Panc1 (cell line): Measurements from ENCODE around the gene NTRK2. TPM values are rescaled to one million over a fixed set of nuclear protein-coding genes. Genes with fewer than 3 reads are reported as not detected.

Experiments
- ATAC-seq: fragments of 200-7000 bp; cut with Tn5 transposase; 2 replicates; pipeline ENCODE4 v1.9.1; 2020; ENCODE audit warnings: mild to moderate bottlenecking, moderate library complexity
- BruUV-seq: library from RNA; stranded (reverse); fragments of 400-500 nt; replicated peaks from 2 replicates; lab custom pipeline; 2021; lab: Mats Ljungman, UMichigan
- CTCF ChIA-PET: fragments of 300-600 bp; sonication (Branson Sonifier 250); formaldehyde crosslinking; loops from one replicate; lab custom pipeline; 2022; ENCODE audit warnings: antibody characterized with exemption; lab: Charles Lee
- POLR2A ChIA-PET: fragments of 300-600 bp; sonication (Branson Sonifier 250); formaldehyde crosslinking; loops from one replicate; lab custom pipeline; 2022; ENCODE audit warnings: antibody characterized with exemption; lab: Charles Lee
- DNase-seq: peaks from one replicate; pipeline ENCODE4 v3.0.0-alpha.2; 2010; ENCODE audit warnings: low read depth, low spot score
- H3K27ac ChIP-seq: 2 replicates; pipeline ENCODE4 v1.5.1; 2011; ENCODE audit warnings: mild to moderate bottlenecking, low read length, inconsistent platforms
- H3K27me3 ChIP-seq: fragments of 200-500 bp; sonication (Bioruptor generic); 2 replicates; pipeline ENCODE4 v1.6.0; 2014; ENCODE audit warnings: low read length, inconsistent platforms; ENCODE audit not compliant: control insufficient read depth, insufficient read depth
- H3K36me3 ChIP-seq: fragments of 200-500 bp; sonication (Bioruptor generic); 2 replicates; pipeline ENCODE4 v1.5.1; 2014; ENCODE audit warnings: inconsistent platforms, mild to moderate bottlenecking, low read length, moderate library complexity; ENCODE audit not compliant: control insufficient read depth, insufficient read depth
- H3K4me1 ChIP-seq: 2 replicates; pipeline ENCODE4 v1.5.1; 2011; ENCODE audit warnings: inconsistent platforms, mild to moderate bottlenecking, low read length, moderate library complexity; ENCODE audit not compliant: control insufficient read depth, insufficient read depth
- H3K4me3 ChIP-seq, 2 experiments: 2 replicates each; pipeline ENCODE4 v1.5.1; 2011 to 2012; ENCODE audit warnings: low read depth in 2 of 2, low read length in 2 of 2, mild to moderate bottlenecking in 2 of 2, inconsistent platforms in 1 of 2, moderate library complexity in 1 of 2
- H3K9me3 ChIP-seq: fragments of 200-500 bp; sonication (Bioruptor generic); 2 replicates; pipeline ENCODE4 v1.5.1; 2014; ENCODE audit warnings: low read depth, mild to moderate bottlenecking, inconsistent platforms, low read length, moderate library complexity; ENCODE audit not compliant: control insufficient read depth, insufficient read depth
- POLR2AphosphoS5 ChIP-seq: IDR thresholded peaks from 2 replicates; pipeline ENCODE4 v1.6.1; 2012; ENCODE audit warnings: mild to moderate bottlenecking, low read depth, low read length, moderate library complexity
- SIN3A ChIP-seq: IDR thresholded peaks from 2 replicates; pipeline ENCODE4 v1.6.1; 2012; ENCODE audit warnings: low read depth, mild to moderate bottlenecking, low read length, moderate library complexity, borderline replicate concordance; ENCODE audit not compliant: insufficient read depth
- TCF7L2 ChIP-seq: IDR thresholded peaks from 2 replicates; pipeline ENCODE4 v1.6.1; 2011; ENCODE audit warnings: mild to moderate bottlenecking, low read depth, low read length, inconsistent platforms
- in situ Hi-C: cut with HindIII; loops from 2 replicates; pipeline ENCODE4 v1.10.0; 2016; ENCODE audit warnings: low sequenced_read_pairs, low pct_unique_long_range_greater_than_20kb
- intact Hi-C: fragments of 100-400 bp; cut with micrococcal nuclease; formaldehyde crosslinking; loops from one replicate; pipeline ENCODE4 v1.10.0; 2022; ENCODE audit not compliant: unreplicated experiment
- total RNA-seq: library from RNA; stranded (reverse); gene quantifications from one replicate; pipeline ENCODE4 v1.2.1, GENCODE V29; 2021; ENCODE audit not compliant: unreplicated experiment
- TF ChIP-seq, protein P1 (sequence below): fragments of 450-650 bp; IDR thresholded peaks from 2 replicates; pipeline ENCODE4 v1.5.1; 2017; ENCODE audit warnings: mild to moderate bottlenecking
- TF ChIP-seq, protein P2 (sequence below), 2 experiments: IDR thresholded peaks; 2 replicates each; pipeline ENCODE4 v1.6.1; 2011 to 2012; ENCODE audit warnings: low read depth in 2 of 2, control low read depth in 1 of 2, low read length in 1 of 2, mild to moderate bottlenecking in 1 of 2, moderate library complexity in 1 of 2; ENCODE audit not compliant: insufficient read depth in 1 of 2

Gene NTRK2
- total RNA-seq, 1 experiment from 2014 or later, result 0.23 TPM

DNA sequence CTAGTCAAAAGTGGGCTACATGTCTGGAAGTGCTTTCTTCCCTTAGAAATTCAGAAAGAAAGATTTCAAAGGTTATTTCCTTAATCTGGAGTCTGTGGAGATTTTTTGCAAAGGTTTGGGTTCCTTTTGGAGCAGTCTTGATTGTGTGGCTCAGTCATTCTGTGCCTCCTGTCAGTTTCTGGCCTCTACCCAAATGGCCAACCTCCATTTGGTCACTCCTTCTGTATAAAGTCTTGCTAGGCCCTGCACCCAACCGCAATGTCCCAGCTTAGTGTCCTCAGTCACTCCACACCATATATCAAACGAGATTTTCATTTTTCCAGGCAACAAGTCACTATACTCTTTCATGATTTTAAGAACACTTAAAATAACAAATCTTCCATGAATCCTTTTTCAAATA, 199.6 kb downstream of the NTRK2 start:
- Histone ChIP-seq H3K4me1 (no peaks in the 10 kb centered on the region), H3K27ac (no peak overlapping the region), H3K36me3 (no peaks in the 10 kb centered on the region), H3K4me3 (no peak overlapping the region), H3K27me3 (no peaks in the 10 kb centered on the region), H3K9me3 (no peaks in the 10 kb centered on the region)
- no peak for DNase-seq
- ATAC-seq, result no peak
- POLR2A ChIA-PET, result no interaction called here
- intact Hi-C loops (no loop called here), in situ Hi-C loops (no loop called here)
- BruUV-seq, result no TSS peak
- TF ChIP-seq SIN3A, result no peak
- TF ChIP-seq TCF7L2, result no peak
- TF ChIP-seq, protein P1, sequence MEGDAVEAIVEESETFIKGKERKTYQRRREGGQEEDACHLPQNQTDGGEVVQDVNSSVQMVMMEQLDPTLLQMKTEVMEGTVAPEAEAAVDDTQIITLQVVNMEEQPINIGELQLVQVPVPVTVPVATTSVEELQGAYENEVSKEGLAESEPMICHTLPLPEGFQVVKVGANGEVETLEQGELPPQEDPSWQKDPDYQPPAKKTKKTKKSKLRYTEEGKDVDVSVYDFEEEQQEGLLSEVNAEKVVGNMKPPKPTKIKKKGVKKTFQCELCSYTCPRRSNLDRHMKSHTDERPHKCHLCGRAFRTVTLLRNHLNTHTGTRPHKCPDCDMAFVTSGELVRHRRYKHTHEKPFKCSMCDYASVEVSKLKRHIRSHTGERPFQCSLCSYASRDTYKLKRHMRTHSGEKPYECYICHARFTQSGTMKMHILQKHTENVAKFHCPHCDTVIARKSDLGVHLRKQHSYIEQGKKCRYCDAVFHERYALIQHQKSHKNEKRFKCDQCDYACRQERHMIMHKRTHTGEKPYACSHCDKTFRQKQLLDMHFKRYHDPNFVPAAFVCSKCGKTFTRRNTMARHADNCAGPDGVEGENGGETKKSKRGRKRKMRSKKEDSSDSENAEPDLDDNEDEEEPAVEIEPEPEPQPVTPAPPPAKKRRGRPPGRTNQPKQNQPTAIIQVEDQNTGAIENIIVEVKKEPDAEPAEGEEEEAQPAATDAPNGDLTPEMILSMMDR, result no peak
- TF ChIP-seq POLR2AphosphoS5, result no peak
- TF ChIP-seq, protein P2, sequence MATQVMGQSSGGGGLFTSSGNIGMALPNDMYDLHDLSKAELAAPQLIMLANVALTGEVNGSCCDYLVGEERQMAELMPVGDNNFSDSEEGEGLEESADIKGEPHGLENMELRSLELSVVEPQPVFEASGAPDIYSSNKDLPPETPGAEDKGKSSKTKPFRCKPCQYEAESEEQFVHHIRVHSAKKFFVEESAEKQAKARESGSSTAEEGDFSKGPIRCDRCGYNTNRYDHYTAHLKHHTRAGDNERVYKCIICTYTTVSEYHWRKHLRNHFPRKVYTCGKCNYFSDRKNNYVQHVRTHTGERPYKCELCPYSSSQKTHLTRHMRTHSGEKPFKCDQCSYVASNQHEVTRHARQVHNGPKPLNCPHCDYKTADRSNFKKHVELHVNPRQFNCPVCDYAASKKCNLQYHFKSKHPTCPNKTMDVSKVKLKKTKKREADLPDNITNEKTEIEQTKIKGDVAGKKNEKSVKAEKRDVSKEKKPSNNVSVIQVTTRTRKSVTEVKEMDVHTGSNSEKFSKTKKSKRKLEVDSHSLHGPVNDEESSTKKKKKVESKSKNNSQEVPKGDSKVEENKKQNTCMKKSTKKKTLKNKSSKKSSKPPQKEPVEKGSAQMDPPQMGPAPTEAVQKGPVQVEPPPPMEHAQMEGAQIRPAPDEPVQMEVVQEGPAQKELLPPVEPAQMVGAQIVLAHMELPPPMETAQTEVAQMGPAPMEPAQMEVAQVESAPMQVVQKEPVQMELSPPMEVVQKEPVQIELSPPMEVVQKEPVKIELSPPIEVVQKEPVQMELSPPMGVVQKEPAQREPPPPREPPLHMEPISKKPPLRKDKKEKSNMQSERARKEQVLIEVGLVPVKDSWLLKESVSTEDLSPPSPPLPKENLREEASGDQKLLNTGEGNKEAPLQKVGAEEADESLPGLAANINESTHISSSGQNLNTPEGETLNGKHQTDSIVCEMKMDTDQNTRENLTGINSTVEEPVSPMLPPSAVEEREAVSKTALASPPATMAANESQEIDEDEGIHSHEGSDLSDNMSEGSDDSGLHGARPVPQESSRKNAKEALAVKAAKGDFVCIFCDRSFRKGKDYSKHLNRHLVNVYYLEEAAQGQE (IDR thresholded peaks at IDR 0.05; ENCODE audit: insufficient read depth in 1 of 2, low read depth in 2 of 2, low read length in 1 of 2), result no peak
- CTCF ChIA-PET, result no interaction called here

DNA sequence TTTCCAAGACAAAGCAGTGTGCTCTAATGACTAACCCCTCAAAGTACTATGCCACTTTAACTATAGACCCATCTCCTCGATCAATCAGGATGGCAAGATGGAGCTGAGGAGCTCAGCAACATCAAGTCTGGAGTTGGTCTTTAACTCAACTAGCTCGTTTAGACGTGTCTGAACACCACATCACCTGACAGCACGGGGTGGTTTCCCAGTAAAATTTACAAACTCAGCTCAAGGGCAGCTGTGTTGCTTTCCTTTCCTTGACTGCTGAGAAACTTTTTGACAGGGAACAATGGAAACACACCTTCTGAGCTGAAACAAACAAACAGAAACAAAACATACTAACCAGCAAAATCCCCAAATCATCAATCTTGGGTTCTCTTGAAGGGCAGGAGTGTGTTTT, 202.5 kb downstream of the NTRK2 start:
- no peaks in the 10 kb centered on the region for H3K27me3 ChIP-seq
- ATAC-seq (no peak), DNase-seq (no peak)
- H3K36me3 ChIP-seq, result no peaks in the 10 kb centered on the region
- in situ Hi-C loops (no loop called here), intact Hi-C loops (no loop called here)
- no peak overlapping the region for H3K4me3 ChIP-seq
- H3K4me1 ChIP-seq, result no peaks in the 10 kb centered on the region
- no peak overlapping the region for H3K27ac ChIP-seq
- no peaks in the 10 kb centered on the region for H3K9me3 ChIP-seq
- TF ChIP-seq TCF7L2, result no peak
- TF ChIP-seq, protein P2 (IDR thresholded peaks at IDR 0.05; ENCODE audit: insufficient read depth in 1 of 2, low read depth in 2 of 2, low read length in 1 of 2), result no peak
- TF ChIP-seq, protein P1, result no peak
- no peak for TF ChIP-seq SIN3A
- no peak for TF ChIP-seq POLR2AphosphoS5
- ChIA-PET POLR2A (no interaction called here), CTCF (no interaction called here)
- BruUV-seq, result no TSS peak
